PC-9 (cell line): ENCODE data around the gene MAN1C1. TPM values are rescaled to one million over a fixed set of nuclear protein-coding genes. Genes with fewer than 3 reads are reported as not detected.

Source experiments
- BruUV-seq: library from RNA; stranded (reverse); fragments of 400-500 nt; replicated peaks from 2 replicates; lab custom pipeline; 2021; lab: Mats Ljungman, UMichigan
- CTCF ChIA-PET: fragments of 300-600 bp; sonication (Branson Sonifier 250); formaldehyde crosslinking; loops from one replicate; lab custom pipeline; 2022; ENCODE audit warnings: antibody characterized with exemption; lab: Charles Lee
- POLR2A ChIA-PET: fragments of 300-600 bp; sonication (Branson Sonifier 250); formaldehyde crosslinking; loops from one replicate; lab custom pipeline; 2022; ENCODE audit warnings: antibody characterized with exemption; ENCODE audit not compliant: unreplicated experiment; lab: Charles Lee
- DNase-seq, 2 experiments: peaks; one replicate each; pipeline versions ENCODE4 v3.0.0 to v3.0.0-alpha.2; 2015 to 2022; ENCODE audit warnings: mixed read lengths in 1 of 2
- H2AFZ ChIP-seq: fragments of 200-600 bp; sonication (generic); 2 replicates; pipeline ENCODE4 v1.8.1; 2017; ENCODE audit warnings: antibody characterized with exemption
- H3F3A ChIP-seq: fragments of 200-600 bp; sonication (generic); 2 replicates; pipeline ENCODE4 v1.8.1; 2017; ENCODE audit warnings: antibody characterized with exemption, mild to moderate bottlenecking, low read depth; ENCODE audit not compliant: insufficient read depth
- H3K27ac ChIP-seq: fragments of 200-600 bp; sonication (generic); 2 replicates; pipeline ENCODE4 v1.6.1; 2016; ENCODE audit warnings: mixed run types
- H3K27me3 ChIP-seq: fragments of 200-600 bp; sonication (generic); 2 replicates; pipeline ENCODE4 v1.6.1; 2016; ENCODE audit warnings: low read depth, mixed run types; ENCODE audit not compliant: insufficient read depth
- H3K36me3 ChIP-seq: fragments of 200-600 bp; sonication (generic); 2 replicates; pipeline ENCODE4 v1.6.1; 2016; ENCODE audit warnings: low read depth, mixed run types
- H3K4me1 ChIP-seq: fragments of 200-600 bp; sonication (generic); replicated peaks from 2 replicates; pipeline ENCODE4 v1.6.1; 2016; ENCODE audit warnings: mixed run types; ENCODE audit not compliant: insufficient read depth
- H3K4me2 ChIP-seq: fragments of 200-600 bp; sonication (generic); 2 replicates; pipeline ENCODE4 v1.6.1; 2017; ENCODE audit warnings: mixed run types
- H3K4me3 ChIP-seq: fragments of 200-600 bp; sonication (generic); 2 replicates; pipeline ENCODE4 v1.6.1; 2016; ENCODE audit warnings: mixed run types
- H3K79me2 ChIP-seq: fragments of 200-600 bp; sonication (generic); 2 replicates; pipeline ENCODE4 v1.6.1; 2017; ENCODE audit warnings: low read depth, mixed run types
- H3K9me2 ChIP-seq: fragments of 200-600 bp; sonication (generic); 2 replicates; pipeline ENCODE4 v1.8.1; 2017; ENCODE audit warnings: mild to moderate bottlenecking; ENCODE audit not compliant: insufficient read depth
- H3K9me3 ChIP-seq: fragments of 200-600 bp; sonication (generic); 2 replicates; pipeline ENCODE4 v1.8.1; 2016; ENCODE audit warnings: low read depth; ENCODE audit not compliant: insufficient read depth
- H4K20me1 ChIP-seq: fragments of 200-600 bp; sonication (generic); 2 replicates; pipeline ENCODE4 v1.8.1; 2017; ENCODE audit not compliant: insufficient read depth
- EZH2 ChIP-seq: fragments of 200-600 bp; sonication (generic); IDR thresholded peaks from 2 replicates; pipeline ENCODE4 v1.8.0; 2017; ENCODE audit warnings: antibody characterized with exemption, low read depth
- intact Hi-C: fragments of 100-400 bp; cut with micrococcal nuclease; formaldehyde crosslinking; loops from one replicate; pipeline ENCODE4 v1.10.0; 2022; ENCODE audit not compliant: unreplicated experiment
- total RNA-seq: library from RNA; stranded (reverse); gene quantifications from 2 replicates; pipeline ENCODE4 v1.2.3, GENCODE V29; 2021
- TF ChIP-seq, protein P1 (sequence below): fragments of 200-600 bp; sonication (generic); conservative IDR thresholded peaks from 2 replicates; pipeline ENCODE4 v1.6.1; 2017; ENCODE audit warnings: mixed run types, antibody characterized with exemption, mild to moderate bottlenecking, moderate library complexity

The MAN1C1 gene
- total RNA-seq, 1 experiment from 2014 or later: 0.41 TPM

DNA sequence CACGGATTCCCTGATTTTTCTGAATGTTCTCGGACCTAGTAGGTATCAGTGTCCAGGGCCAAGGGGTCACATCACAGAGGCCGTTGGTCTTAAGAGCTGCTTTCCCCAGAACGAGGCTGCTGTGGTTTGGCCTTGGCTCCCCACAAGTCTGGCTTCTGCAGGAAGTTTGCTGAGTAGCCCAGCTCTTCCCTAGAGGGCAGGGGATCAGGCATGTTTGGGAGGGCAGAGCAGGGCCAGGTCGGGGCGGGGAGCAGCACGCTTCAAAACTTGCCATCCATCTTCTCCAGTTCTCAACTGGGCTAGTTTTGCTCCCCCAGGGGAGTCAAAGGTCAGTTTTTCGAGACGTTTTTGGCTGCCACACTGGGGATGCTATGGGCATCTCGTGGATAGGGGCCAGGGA is 37.0 kb downstream of the MAN1C1 start:
- intact Hi-C loops: no loop called here
- Histone ChIP-seq H3K27ac (no peak overlapping the region), H3K27me3 (no peaks in the 10 kb centered on the region)

DNA sequence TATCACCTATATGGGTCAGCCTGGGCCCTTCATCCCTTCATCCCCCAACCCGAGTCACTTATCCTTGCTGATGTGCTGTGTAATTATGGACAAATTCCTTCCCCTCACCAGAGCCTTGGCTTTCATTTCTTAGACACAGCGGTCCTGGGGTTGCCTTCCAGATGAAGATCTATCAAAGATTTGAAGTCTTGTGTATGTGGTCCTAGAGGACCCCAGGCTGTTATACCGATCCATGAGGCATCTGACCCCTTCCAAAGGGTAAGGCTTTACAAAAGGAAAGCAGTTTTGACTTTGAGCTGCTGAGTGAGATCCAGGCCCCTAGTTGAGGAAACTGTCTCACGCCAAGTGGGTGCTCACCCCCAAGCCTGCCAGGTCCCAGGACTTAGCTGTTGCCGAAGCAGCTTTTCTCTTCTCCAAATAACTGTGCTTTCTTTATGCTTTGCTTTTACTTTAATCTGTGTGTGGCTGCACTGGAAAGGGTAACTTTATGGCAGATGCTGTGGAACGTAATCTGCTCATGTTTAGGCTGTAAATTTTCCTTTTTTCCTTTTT is 37.6 kb downstream of the MAN1C1 start:
- H3K36me3 ChIP-seq: no peaks in the 10 kb centered on the region
- no peak for TF ChIP-seq EZH2
- TF ChIP-seq, protein P1, sequence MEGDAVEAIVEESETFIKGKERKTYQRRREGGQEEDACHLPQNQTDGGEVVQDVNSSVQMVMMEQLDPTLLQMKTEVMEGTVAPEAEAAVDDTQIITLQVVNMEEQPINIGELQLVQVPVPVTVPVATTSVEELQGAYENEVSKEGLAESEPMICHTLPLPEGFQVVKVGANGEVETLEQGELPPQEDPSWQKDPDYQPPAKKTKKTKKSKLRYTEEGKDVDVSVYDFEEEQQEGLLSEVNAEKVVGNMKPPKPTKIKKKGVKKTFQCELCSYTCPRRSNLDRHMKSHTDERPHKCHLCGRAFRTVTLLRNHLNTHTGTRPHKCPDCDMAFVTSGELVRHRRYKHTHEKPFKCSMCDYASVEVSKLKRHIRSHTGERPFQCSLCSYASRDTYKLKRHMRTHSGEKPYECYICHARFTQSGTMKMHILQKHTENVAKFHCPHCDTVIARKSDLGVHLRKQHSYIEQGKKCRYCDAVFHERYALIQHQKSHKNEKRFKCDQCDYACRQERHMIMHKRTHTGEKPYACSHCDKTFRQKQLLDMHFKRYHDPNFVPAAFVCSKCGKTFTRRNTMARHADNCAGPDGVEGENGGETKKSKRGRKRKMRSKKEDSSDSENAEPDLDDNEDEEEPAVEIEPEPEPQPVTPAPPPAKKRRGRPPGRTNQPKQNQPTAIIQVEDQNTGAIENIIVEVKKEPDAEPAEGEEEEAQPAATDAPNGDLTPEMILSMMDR: no peak
- H3K27me3 ChIP-seq: no peaks in the 10 kb centered on the region
- no peaks in the 10 kb centered on the region for H3K9me2 ChIP-seq
- H3K4me2 ChIP-seq: no peak overlapping the region
- H3K4me1 ChIP-seq: no peaks in the 10 kb centered on the region
- no peaks in the 10 kb centered on the region for H3F3A ChIP-seq
- intact Hi-C loops: no loop called here
- DNase-seq: no peak
- H4K20me1 ChIP-seq: no peaks in the 10 kb centered on the region
- no peaks in the 10 kb centered on the region for H3K79me2 ChIP-seq
- H2AFZ ChIP-seq: no peak overlapping the region
- no TSS peak for BruUV-seq
- H3K27ac ChIP-seq: no peak overlapping the region
- ChIA-PET CTCF (no interaction called here), POLR2A (no interaction called here)
- no peaks in the 10 kb centered on the region for H3K9me3 ChIP-seq
- H3K4me3 ChIP-seq: no peak overlapping the region

More for the DNA sequence above, 37.0 kb downstream of the MAN1C1 start:
- no TSS peak for BruUV-seq
- Histone ChIP-seq H3K79me2 (no peaks in the 10 kb centered on the region), H2AFZ (no peak overlapping the region), H3K9me2 (no peaks in the 10 kb centered on the region), H3K9me3 (no peaks in the 10 kb centered on the region), H3F3A (no peaks in the 10 kb centered on the region), H3K36me3 (no peaks in the 10 kb centered on the region), H3K4me1 (no peaks in the 10 kb centered on the region), H3K4me2 (no peak overlapping the region), H3K4me3 (no peak overlapping the region), H4K20me1 (no peaks in the 10 kb centered on the region)
- POLR2A ChIA-PET: no interaction called here
- TF ChIP-seq, protein P1: no peak
- TF ChIP-seq EZH2: no peak
- DNase-seq: no peak
- CTCF ChIA-PET: no interaction called here

DNA sequence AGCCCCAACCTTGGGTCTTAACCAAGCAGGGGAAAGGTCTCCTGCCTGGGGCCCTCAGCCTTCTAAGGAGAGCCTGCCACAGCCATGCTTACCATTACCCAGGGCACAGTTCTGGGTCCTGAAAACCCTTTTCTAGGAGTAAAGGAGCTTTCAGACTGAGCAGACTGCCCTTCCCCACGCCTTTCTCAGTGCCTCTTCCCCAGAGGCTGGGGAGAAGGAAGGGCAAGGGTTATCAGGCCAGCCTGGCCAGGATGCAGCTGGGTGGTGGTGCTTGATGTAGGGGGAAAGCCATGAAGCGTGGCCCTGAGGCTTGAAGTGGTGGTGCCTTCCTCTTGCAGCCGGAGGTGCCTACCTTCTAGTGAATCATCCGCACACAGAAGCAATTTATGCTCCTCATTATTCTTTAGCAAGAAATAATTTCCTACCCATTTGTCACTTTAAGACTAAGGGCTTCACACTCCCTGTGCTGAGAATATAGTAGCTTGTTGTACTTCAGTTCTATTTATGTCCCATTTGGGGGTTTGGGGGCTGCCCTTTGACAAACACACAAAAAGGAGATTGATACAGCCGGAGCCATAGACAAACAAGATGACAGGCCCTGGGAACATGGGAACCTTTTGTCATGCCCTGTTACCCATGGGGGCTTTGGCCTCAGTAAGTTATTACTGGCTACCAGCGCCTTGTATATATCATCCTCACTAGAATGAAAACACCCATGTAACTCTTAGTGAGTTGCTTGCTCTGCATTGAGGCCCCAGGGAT is 40.7 kb downstream of the MAN1C1 start:
- Histone ChIP-seq H3K79me2 (no peaks in the 10 kb centered on the region), H3K4me1 (no peaks in the 10 kb centered on the region), H3K9me2 (no peaks in the 10 kb centered on the region), H3K27ac (no peak overlapping the region), H3F3A (no peaks in the 10 kb centered on the region), H3K4me2 (no peak overlapping the region), H4K20me1 (no peaks in the 10 kb centered on the region), H3K27me3 (no peaks in the 10 kb centered on the region), H3K36me3 (no peaks in the 10 kb centered on the region), H3K9me3 (no peaks in the 10 kb centered on the region), H3K4me3 (no peak overlapping the region), H2AFZ (no peak overlapping the region)
- ChIA-PET POLR2A (interaction anchor here (0.6 kb wide), 1 partner anchor 132 kb away, joined by 4 read pairs; no protein-coding TSS in a partner anchor), CTCF (no interaction called here)
- TF ChIP-seq EZH2: no peak
- TF ChIP-seq, protein P1: no peak
- intact Hi-C loops: no loop called here
- BruUV-seq: no TSS peak
- DNase-seq: no peak
